NT2/D1 (cell line): Measurements from ENCODE around the gene EIF1AD.
A peak's percentile ranks its signal among the peaks of the same experiment; 100 is the strongest.

Source experiments
- DNase-seq: peaks from one replicate; pipeline ENCODE4 v3.0.0-alpha.2; 2011; ENCODE audit warnings: low read depth, low spot score
- H3K27me3 ChIP-seq: 2 replicates; pipeline ENCODE4 v1.6.0; 2011; ENCODE audit warnings: mild to moderate bottlenecking; ENCODE audit not compliant: insufficient read length, insufficient read depth
- H3K36me3 ChIP-seq: 2 replicates; pipeline ENCODE4 v1.6.1; 2011; ENCODE audit warnings: mild to moderate bottlenecking, low read length, mixed read lengths; ENCODE audit not compliant: insufficient read depth, insufficient read length
- H3K4me1 ChIP-seq: 2 replicates; pipeline ENCODE4 v1.5.1; 2011; ENCODE audit not compliant: insufficient read depth, insufficient read length
- H3K4me3 ChIP-seq: 2 replicates; pipeline ENCODE4 v1.5.1; 2011; ENCODE audit warnings: low read depth; ENCODE audit not compliant: insufficient read length
- H3K9ac ChIP-seq: 2 replicates; pipeline ENCODE4 v1.6.0; 2011; ENCODE audit warnings: low read depth; ENCODE audit not compliant: insufficient read length
- H3K9me3 ChIP-seq: 2 replicates; pipeline ENCODE4 v1.5.1; 2011; ENCODE audit warnings: mild to moderate bottlenecking, low read length; ENCODE audit not compliant: insufficient read depth
- SUZ12 ChIP-seq: IDR thresholded peaks from 2 replicates; pipeline ENCODE4 v1.6.1; 2011; ENCODE audit not compliant: insufficient read length, insufficient read depth; ENCODE audit errors: extremely low read depth
- YY1 ChIP-seq: IDR thresholded peaks from 2 replicates; pipeline ENCODE4 v1.6.1; 2011; ENCODE audit not compliant: insufficient read length, insufficient read depth
- ZNF274 ChIP-seq: IDR thresholded peaks from 2 replicates; pipeline ENCODE4 v1.6.1; 2011; ENCODE audit warnings: mild to moderate bottlenecking, low read depth, low read length

EIF1AD gene

DNA sequence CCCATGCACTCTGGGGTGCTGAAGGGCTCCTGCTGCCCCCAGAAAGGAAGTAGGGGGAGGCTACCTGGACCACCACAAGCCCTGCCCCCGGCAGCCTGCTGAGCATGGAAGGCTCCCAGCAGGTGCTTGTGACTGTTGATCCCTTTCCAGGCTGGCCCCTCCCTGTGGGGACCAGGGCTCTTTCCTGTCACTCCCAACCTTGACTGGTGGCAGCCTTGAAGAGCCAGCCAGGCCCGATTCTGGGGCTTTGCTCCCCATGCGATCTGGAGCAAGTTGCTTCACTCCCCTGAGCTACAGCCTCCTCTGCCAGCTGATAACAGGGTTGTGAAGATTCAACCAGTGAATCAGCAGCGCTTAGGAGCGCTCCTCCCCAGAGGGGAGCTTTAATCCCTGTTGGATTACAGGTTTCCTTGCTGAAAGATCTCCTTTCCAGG is 5.3 kb upstream of the EIF1AD start:
- Histone ChIP-seq H3K36me3 (peaks cover 31% of the 10 kb centered on the region), H3K9ac (no peak overlapping the region), H3K9me3 (no peaks in the 10 kb centered on the region), H3K4me3 (no peak overlapping the region), H3K4me1 (peaks cover 6% of the 10 kb centered on the region), H3K27me3 (no peaks in the 10 kb centered on the region)
- DNase-seq = no peak
- TF ChIP-seq ZNF274 = no peak
- no peak for TF ChIP-seq SUZ12
- TF ChIP-seq YY1 = no peak

GRCh38 chr11:66006891-66007176 is 4.9 kb upstream of the EIF1AD start:
- H3K4me3 ChIP-seq = no peak overlapping the region
- peaks cover 31% of the 10 kb centered on the region for H3K36me3 ChIP-seq
- no peaks in the 10 kb centered on the region for H3K27me3 ChIP-seq
- peak overlapping the region; percentile 3 for H3K9ac ChIP-seq
- no peak for DNase-seq
- TF ChIP-seq SUZ12 = no peak
- TF ChIP-seq YY1 = no peak
- no peak for TF ChIP-seq ZNF274
- peaks cover 6% of the 10 kb centered on the region for H3K4me1 ChIP-seq
- H3K9me3 ChIP-seq = no peaks in the 10 kb centered on the region

DNA sequence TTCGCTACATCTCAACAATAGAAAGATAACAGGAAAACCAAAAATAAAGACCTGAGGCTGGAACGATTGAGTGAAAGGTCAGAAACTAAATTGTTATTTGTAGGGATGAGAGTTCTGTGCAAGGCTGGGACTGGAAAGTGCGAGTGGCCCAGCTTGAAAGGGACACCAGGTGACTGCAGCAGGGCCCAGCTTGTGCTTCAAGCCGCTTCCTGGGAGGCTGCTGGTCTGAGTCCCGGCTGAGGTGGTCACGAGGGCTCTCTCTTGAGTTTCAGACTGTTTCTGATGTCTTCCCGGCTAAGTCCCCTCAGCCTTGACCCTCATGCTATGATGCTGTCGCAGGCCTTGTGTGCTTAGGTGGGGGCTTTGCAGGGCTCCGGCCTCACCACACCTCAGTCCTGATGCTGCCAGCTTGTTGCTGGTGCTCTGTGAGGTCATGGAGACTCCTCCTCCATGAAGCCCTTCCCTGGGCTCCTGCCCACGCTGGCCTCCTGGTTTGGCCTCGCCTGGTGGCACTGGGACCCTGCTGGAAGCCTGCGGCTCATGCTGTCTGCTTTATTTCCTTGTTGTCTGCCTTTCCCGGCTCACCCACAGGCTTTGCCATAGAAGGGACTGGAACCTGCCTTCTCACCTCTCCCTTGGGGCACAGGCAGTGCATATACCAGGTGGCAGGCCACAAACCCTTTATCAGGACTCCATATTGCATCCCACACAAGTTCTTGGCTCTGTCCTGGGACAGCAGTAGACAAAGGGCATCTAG is 4.4 kb upstream of the EIF1AD start:
- H3K9ac ChIP-seq = peak overlapping the region; percentile 3
- H3K27me3 ChIP-seq = no peaks in the 10 kb centered on the region
- no peak for DNase-seq
- TF ChIP-seq SUZ12 = no peak
- TF ChIP-seq YY1 = no peak
- no peaks in the 10 kb centered on the region for H3K9me3 ChIP-seq
- H3K4me1 ChIP-seq = peaks cover 6% of the 10 kb centered on the region
- no peak overlapping the region for H3K4me3 ChIP-seq
- H3K36me3 ChIP-seq = peaks cover 31% of the 10 kb centered on the region

DNA sequence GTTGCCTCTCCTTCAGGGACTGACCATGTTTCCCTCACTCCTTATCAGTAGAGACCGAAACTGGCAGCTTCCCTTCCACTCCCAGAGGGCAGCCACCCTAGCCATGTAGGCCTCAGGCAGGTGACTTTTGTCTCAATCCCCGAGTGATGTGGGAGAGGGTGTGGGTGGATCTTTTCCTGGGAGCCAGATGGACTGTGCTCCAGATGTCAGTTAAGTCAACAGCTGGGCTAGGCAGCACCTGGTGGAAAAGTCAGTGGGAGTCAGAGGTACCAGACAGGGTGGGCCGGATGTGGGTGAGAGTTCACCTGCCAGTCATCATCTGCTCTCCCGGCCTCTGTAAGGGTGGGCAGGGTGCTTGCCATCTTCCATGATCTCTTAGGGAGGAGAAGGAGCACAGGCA is 2.2 kb upstream of the EIF1AD start:
- Histone ChIP-seq H3K4me3 (no peak overlapping the region), H3K27me3 (no peaks in the 10 kb centered on the region), H3K4me1 (peaks cover 8% of the 10 kb centered on the region), H3K36me3 (peaks cover 45% of the 10 kb centered on the region), H3K9ac (no peak overlapping the region), H3K9me3 (no peaks in the 10 kb centered on the region)
- DNase-seq = no peak
- no peak for TF ChIP-seq YY1
- no peak for TF ChIP-seq SUZ12
- no peak for TF ChIP-seq ZNF274

GRCh38 chr11:66003291-66003690 is 1.3 kb upstream of the EIF1AD start:
- H3K9me3 ChIP-seq = no peaks in the 10 kb centered on the region
- H3K36me3 ChIP-seq = peaks cover 54% of the 10 kb centered on the region
- TF ChIP-seq SUZ12 (no peak), ZNF274 (no peak), YY1 (no peak)
- H3K27me3 ChIP-seq = no peaks in the 10 kb centered on the region
- DNase-seq = no peak
- H3K4me3 ChIP-seq = peak overlapping the region; percentile 83
- peak overlapping the region; percentile 83 for H3K9ac ChIP-seq
- H3K4me1 ChIP-seq = peaks cover 8% of the 10 kb centered on the region

DNA sequence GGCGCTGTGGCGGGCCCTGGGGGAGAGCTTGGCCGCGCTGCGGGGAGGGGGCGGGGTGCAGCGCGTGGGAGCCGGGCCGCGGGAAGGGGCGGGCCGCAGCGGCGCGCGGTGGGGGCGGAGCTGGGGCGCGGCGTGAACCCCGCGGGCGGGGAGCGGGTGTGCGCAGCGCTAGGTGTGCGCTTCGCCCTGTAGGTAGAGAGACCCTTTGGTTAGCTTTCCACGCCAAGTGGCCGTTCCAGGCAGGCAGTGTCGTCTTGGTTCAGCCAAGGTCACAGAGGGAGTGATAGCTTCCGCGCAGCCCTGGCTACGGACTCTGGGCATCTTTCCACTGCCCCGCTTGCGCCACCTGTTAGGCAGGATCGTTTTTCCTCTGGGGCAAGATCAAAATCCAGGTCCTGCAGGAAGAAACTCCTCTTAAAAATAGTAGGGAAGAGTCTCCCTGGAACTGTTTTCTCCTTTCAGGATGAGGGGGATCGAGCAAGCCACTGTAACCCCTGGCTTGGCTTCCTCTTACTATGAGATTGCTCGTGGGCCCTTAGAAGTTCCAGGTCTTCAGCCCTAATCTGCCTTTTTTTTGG is 780 bp upstream of the EIF1AD start:
- TF ChIP-seq ZNF274 (no peak), SUZ12 (no peak), YY1 (no peak)
- Histone ChIP-seq H3K27me3 (no peaks in the 10 kb centered on the region), H3K9ac (peak overlapping the region; percentile 83), H3K4me1 (peaks cover 7% of the 10 kb centered on the region), H3K9me3 (no peaks in the 10 kb centered on the region), H3K36me3 (peaks cover 59% of the 10 kb centered on the region), H3K4me3 (peak overlapping the region; percentile 83)
- DNase-seq = no peak

- DNase-seq = no peak
- no peaks in the 10 kb centered on the region for H3K9me3 ChIP-seq
- H3K9ac ChIP-seq = no peak overlapping the region
- H3K36me3 ChIP-seq = peaks cover 51% of the 10 kb centered on the region
- H3K4me3 ChIP-seq = no peak overlapping the region
- TF ChIP-seq SUZ12 (no peak), YY1 (no peak), ZNF274 (no peak)
- H3K4me1 ChIP-seq = peaks cover 2% of the 10 kb centered on the region
- no peaks in the 10 kb centered on the region for H3K27me3 ChIP-seq
Measured at GRCh38 chr11:65997286-65997685, 4.7 kb downstream of the EIF1AD start.
